Ectodermal cell (in vitro differentiated cells): ENCODE measurements around the gene DPCD.
"Not testable (repeated sequence)": the region's sequence is repeated elsewhere in the genome, so short reads cannot be mapped to it uniquely, and the experiment has no call there.

Source experiments
- H3K27ac ChIP-seq: 2 replicates; pipeline ENCODE4 v1.7.0; 2013; ENCODE audit warnings: mild to moderate bottlenecking, low read depth, low read length; ENCODE audit not compliant: insufficient read depth, poor library complexity, severe bottlenecking
- H3K27me3 ChIP-seq: 2 replicates; pipeline ENCODE4 v1.7.0; 2013; ENCODE audit warnings: mild to moderate bottlenecking, low read length; ENCODE audit not compliant: insufficient read depth, control insufficient read depth, poor library complexity, severe bottlenecking
- H3K36me3 ChIP-seq: one replicate; pipeline ENCODE4 v1.7.0; 2013; ENCODE audit warnings: low read length; ENCODE audit not compliant: control insufficient read depth, insufficient read depth
- H3K4me1 ChIP-seq: one replicate; pipeline ENCODE4 v1.7.0; 2013; ENCODE audit warnings: low read length; ENCODE audit not compliant: control insufficient read depth, insufficient read depth
- H3K4me3 ChIP-seq: 2 replicates; pipeline ENCODE4 v1.7.0; 2013; ENCODE audit warnings: low read depth, low read length, control low read depth; ENCODE audit not compliant: insufficient read depth
- H3K9me3 ChIP-seq: 2 replicates; pipeline ENCODE4 v1.7.0; 2013; ENCODE audit warnings: mild to moderate bottlenecking, low read length, moderate library complexity; ENCODE audit not compliant: control insufficient read depth
- WGBS, 2 experiments: methylation state at CpG; one replicate each; pipeline ENCODE4 v1.1.7; 2013; ENCODE audit warnings: missing lambda C conversion rate in 2 of 2; 5-methylcytosine and 5-hydroxymethylcytosine counted together

Gene DPCD

DNA sequence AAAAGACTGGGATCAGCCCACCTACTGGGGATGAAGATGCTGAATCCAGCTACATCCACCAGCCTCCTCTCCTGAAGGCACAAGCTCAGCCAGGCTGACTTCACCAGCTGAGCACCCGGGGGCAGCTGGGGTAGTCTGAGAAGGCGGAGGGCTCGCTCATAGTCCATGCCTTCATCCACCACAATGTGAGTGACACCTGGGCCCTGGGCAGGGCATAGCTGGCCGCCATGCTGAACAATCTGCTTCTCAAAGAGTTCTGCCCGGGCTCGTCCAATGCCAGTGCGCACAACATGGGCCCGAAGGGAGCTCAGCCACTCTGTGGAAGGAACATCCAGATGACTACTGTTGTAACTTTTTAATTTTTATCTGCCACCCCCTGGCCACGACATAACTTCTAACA lies 2.3 kb upstream of the DPCD start:
- Histone ChIP-seq H3K4me3 (no peak overlapping the region), H3K27me3 (no peaks in the 10 kb centered on the region), H3K9me3 (no peaks in the 10 kb centered on the region), H3K27ac (no peak overlapping the region), H3K4me1 (peaks cover 11% of the 10 kb centered on the region), H3K36me3 (no peaks in the 10 kb centered on the region)
- 96 to 97% methylated on average over 9 of the region's 9 CpGs for WGBS, 2 experiments

DNA sequence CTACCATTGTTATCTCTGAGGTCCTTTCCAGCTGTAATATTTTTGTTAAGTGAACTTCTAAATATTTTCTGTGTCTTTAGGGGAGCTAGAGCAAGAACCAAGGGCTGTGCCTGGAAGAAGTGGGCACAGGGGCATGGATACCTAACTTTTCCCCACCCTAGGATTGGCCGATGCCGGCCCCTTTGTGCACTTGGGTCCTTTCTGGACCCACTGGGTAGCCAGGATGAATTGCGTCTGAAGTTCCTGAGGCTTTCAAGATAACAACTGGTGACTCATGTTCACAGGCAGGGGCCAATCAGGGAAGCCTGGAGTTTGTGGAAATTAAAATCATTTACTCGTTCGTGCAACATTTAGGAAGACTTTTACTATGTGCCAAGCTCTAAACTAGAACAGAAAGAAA lies 758 bp downstream of the DPCD start:
- Histone ChIP-seq H3K27ac (no peak overlapping the region), H3K9me3 (no peaks in the 10 kb centered on the region), H3K4me3 (peak overlapping the region; percentile 94), H3K4me1 (peaks cover 7% of the 10 kb centered on the region), H3K27me3 (peaks cover 4% of the 10 kb centered on the region), H3K36me3 (no peaks in the 10 kb centered on the region)
- 65 to 70% methylated on average over 5 of the region's 5 CpGs for WGBS, 2 experiments

DNA sequence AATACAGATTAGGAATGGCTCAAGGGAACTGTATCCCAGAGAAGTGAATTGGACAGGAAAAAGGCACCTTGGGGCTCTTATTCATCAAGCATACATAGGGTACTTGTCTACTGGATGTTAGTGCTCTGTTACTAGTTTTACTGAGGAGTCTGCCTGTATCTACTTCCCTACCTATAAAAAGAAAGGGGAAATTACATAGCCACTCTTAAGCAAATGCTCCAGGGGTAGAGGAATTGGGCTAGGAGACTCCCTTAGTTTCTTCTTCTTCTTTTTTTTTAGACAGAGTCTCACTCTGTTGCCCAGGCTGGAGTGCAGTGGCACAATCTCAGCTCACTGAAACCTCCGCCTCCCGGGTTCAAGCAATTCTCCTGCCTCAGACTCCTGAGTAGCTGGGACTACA lies 5.2 kb downstream of the DPCD start:
- H3K4me1 ChIP-seq, H3K9me3 ChIP-seq, H3K4me3 ChIP-seq, H3K36me3 ChIP-seq, H3K27ac ChIP-seq: not testable (repeated sequence)
- 88 to 100% methylated on average over 2 of the region's 2 CpGs for WGBS, 2 experiments
- H3K27me3 ChIP-seq = peaks cover 46% of the 10 kb centered on the region

DNA sequence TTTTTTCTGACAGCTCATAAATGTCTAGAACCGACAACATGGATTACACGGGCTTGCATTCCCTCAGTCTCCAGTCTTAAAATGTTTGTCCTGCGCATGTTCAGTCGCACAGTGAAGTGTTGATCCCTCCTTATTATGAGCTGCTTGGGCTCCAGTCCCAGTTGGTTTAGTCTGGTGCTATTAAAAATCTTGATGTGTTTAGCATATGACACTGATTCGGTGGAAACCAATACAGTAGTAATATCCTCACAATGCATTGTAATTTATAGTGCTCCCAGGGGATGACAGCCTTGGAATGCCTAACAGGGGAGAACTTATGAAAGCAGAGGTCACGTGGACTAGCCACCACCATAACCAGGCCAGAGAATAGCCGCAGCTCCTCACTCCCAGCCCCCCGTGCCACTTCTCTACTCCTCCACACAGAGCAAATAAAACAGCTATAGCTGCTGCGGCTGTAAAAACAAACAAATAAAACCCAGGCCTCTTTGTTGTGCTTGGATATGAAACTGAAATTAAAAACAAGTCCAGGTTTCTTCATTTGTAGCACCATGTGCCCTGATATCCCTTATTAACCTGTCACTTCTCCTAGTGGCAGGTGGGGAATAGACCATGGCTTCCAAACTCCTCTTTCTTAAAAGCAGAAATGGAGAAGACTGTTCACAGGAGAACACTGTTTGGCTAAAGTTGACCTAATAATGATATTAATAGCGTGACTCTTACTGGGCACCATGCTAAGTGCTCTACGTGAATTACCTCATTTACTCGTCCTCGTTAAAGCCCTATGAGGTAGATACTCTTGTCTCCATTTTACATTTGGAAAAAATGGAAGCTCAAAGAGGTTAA lies 7.7 kb downstream of the DPCD start:
- Histone ChIP-seq H3K36me3 (no peaks in the 10 kb centered on the region), H3K9me3 (no peaks in the 10 kb centered on the region), H3K27ac (no peak overlapping the region), H3K27me3 (peaks cover 60% of the 10 kb centered on the region), H3K4me1 (no peaks in the 10 kb centered on the region), H3K4me3 (no peak overlapping the region)
- WGBS, 2 experiments = 95 to 96% methylated on average over 12 to 13 of the region's 13 CpGs

DNA sequence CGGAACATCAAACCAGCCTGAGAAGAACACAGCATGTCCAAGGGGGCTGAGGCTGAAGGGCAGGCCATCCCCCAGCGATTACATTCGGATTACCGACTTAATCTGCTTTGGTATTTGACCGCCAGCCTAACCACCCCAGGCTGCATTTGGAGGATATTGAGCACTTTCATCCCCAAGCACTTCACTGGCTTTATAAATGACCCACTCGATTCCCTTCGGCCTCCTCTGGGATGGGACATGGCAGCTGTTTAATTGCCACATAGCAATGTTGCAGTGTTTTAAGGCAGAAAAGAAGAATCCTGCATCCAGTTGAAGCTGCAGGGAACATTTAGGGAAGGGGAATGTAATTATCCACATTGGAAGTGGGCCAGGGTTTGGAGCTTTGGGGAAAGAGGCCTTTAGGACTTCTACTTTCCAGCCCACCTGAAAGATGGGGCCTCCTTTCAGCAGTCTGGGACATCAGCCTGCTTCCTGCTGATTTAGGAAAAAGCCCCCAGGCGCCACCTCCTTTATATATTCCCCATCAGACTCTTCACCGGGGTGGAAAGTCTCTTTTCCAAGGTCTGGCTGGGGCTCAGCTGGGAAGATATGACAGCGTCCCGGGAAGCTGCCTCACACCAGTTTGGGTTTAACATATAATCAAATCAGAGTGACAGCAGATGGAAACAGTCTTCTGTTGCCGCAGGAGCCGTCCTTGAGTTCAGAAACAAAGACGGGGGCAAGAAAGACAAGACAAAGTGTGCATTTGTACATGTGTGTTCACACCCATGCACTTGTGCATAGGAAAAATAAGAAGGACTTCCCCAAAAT lies 9.2 kb downstream of the DPCD start:
- Histone ChIP-seq H3K27me3 (peaks cover 60% of the 10 kb centered on the region), H3K27ac (no peak overlapping the region)

DNA sequence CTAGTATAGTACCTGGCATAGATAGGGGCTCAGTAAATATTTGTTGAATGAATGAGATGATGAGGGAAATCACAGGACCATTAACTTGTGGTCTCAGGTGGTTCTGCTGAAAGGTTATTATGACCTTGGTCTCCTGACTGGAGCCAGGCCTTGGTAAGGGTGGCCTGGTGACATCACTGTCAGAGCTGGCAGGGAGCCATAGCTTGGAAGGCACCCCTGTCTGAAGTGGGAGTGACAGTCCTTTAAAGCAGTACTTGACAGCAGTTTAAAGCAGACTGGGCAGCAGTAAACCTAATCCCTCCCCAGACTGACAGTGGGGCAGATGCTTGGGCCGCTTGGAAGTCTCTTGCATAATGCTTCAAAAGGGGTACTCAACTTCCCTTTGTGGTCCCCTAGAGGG lies 13.4 kb downstream of the DPCD start:
- Histone ChIP-seq H3K27ac (no peak overlapping the region), H3K36me3 (no peaks in the 10 kb centered on the region), H3K27me3 (peaks cover 32% of the 10 kb centered on the region), H3K4me3 (no peak overlapping the region), H3K9me3 (no peaks in the 10 kb centered on the region), H3K4me1 (no peaks in the 10 kb centered on the region)
- 51 to 52% methylated on average over 1 of the region's 1 CpG for WGBS, 2 experiments

More for the DNA sequence above, 9.2 kb downstream of the DPCD start:
- Histone ChIP-seq H3K4me3 (no peak overlapping the region), H3K4me1 (no peaks in the 10 kb centered on the region), H3K36me3 (no peaks in the 10 kb centered on the region), H3K9me3 (no peaks in the 10 kb centered on the region)
- 65 to 78% methylated on average over 14 of the region's 14 CpGs for WGBS, 2 experiments

DNA sequence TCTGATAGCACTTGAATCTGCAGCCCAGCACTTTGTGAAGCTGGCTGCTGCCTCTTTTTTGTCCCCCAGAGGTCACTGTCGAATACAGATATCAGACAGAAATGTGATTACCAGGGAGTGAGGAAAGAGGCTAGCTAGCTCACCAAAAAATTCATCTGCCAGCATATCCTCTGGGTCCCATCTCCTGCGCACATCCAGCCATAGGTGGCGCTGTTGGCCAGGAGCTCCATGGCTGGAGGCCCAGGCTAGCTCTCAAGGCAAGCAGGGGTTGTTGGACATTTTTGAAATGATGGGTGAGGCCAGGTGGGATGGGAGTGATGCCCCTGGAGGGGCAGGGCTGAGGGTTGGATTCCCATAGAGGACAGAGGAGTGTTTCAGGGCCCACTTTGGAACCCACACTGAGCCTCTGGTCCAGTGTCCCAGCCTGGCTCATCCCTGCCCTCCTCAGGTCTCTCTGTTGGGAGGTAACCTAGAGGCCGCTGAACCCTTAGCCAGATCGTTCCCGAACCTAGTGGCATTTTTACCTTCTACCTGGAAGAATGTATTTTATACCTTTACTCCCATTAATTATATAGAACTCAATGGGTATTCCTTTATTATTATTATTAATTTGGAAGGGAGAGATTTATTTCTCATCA lies 14.8 kb downstream of the DPCD start:
- Histone ChIP-seq H3K4me3 (no peak overlapping the region), H3K9me3 (no peaks in the 10 kb centered on the region), H3K4me1 (peaks cover 11% of the 10 kb centered on the region), H3K27me3 (peaks cover 19% of the 10 kb centered on the region), H3K27ac (no peak overlapping the region), H3K36me3 (no peaks in the 10 kb centered on the region)
- 33 to 46% methylated on average over 6 of the region's 6 CpGs for WGBS, 2 experiments

DNA sequence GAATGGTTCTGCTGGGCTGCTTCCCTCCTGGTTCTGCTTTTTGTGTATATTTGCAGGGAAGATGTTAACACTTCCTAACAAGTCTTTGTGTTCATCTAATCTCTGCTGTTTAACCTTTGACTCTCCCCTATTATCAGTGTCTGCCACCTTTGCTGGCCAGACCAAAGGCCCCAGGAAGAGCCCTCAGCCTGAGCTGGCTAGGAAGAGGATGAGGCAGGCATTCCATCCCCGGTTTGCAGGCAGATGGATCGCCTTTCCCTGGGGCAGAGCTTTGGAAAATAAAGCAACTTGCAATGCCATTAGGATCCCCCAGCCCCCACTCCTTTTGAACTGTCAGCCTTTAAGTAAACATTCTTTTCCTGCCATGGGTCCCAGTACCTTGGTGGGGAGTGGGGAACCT lies 19.0 kb downstream of the DPCD start:
- Histone ChIP-seq H3K4me1 (peaks cover 11% of the 10 kb centered on the region), H3K27ac (no peak overlapping the region)
- 8 to 10% methylated on average over 2 of the region's 2 CpGs for WGBS, 2 experiments

DNA sequence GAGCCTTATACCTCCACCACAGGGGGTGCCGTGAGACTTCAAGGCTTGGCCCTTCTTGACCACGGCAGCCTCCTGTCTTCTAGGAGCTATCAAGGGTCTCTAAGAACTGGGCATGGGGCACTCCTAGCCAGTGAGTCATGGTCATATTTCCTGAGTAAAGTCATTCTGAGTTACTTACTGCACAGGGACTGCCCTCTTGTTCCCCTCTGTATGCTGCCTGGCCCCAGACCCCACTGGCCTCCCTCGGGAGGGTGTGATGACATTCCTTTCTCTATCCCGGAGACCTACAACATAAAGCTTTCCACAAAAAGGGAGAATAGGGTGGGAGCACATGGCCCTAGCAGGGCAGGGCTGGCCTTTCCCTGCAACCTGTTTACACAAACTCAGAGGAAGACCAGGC lies 21.4 kb downstream of the DPCD start:
- peaks cover 2% of the 10 kb centered on the region for H3K27me3 ChIP-seq
- H3K36me3 ChIP-seq = no peaks in the 10 kb centered on the region
- H3K4me1 ChIP-seq = peaks cover 30% of the 10 kb centered on the region
- H3K4me3 ChIP-seq = no peak overlapping the region
- H3K9me3 ChIP-seq = no peaks in the 10 kb centered on the region
- WGBS, 2 experiments = 87 to 90% methylated on average over 4 of the region's 4 CpGs
- H3K27ac ChIP-seq = no peak overlapping the region

More for the DNA sequence above, 19.0 kb downstream of the DPCD start:
- no peak overlapping the region for H3K4me3 ChIP-seq
- H3K27me3 ChIP-seq = peaks cover 3% of the 10 kb centered on the region
- H3K36me3 ChIP-seq = no peaks in the 10 kb centered on the region
- H3K9me3 ChIP-seq = no peaks in the 10 kb centered on the region
